ENCODE data around the gene MYBBP1A. TPM values are rescaled to one million over a fixed set of nuclear protein-coding genes. Genes with fewer than 3 reads are reported as not detected.

MYBBP1A gene
- total and polyA plus RNA-seq, 2 of the 13 experiments (the other 11 are each of a cell fraction or from before 2014, with no cell fraction given): 18.6 to 54.8 TPM

DNA sequence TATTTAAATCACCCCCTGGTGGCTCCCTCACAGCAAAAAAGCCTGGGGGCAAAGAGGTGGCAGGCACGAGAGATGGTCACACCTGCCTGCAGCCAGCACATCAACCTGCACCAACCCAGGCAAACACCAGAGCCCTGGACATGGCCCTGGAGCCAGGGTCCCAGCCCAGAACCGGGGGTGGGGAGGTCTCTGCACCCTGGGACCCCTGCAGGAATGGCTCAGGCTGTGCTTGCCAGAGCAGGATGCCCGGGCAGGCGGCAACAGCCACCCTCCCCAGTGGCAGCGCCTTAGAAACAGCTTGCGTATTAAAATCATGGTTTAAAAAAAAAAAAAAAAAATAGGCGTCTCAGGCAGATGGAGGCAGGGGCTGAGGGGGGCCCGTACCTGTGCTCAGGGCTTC, 16.2 kb downstream of the MYBBP1A start:
- no peak for TF ChIP-seq ZNF607 (CRISPR knock-in tag; IDR thresholded peaks at IDR 0.05; ENCODE audit: borderline replicate concordance)
- Histone ChIP-seq H3K9ac (ENCODE audit: insufficient read depth, low read depth, low read length) (no peak overlapping the region), H3K36me3 (replicated peaks in 1 of 2; ENCODE audit: control insufficient read depth in 1 of 2, insufficient read depth in 2 of 2, low read length in 2 of 2) (peaks cover 26 to 53% of the 10 kb centered on the region in 2 experiments), H3K4me3 (replicated peaks in 1 of 3; ENCODE audit: insufficient read depth in 1 of 3, low read depth in 2 of 3, low read length in 3 of 3) (no peak overlapping the region), H4K20me1 (ENCODE audit: insufficient read depth, low read length) (0 out of 2 replicates have a peak, but pooled peaks cover 2% of the 10 kb centered on the region), H3K27me3 (ENCODE audit: control insufficient read depth in 1 of 2, insufficient read depth in 2 of 2, low read length in 2 of 2) (no peaks in the 10 kb centered on the region; a peak in 1 of 5 replicates), H3K79me2 (ENCODE audit: insufficient read depth, low read length) (no peaks in the 10 kb centered on the region), H3K4me1 (ENCODE audit: insufficient read depth, low read length) (peaks cover 19% of the 10 kb centered on the region), H2AFZ (ENCODE audit: low read length) (no peak overlapping the region), H3K9me3 (ENCODE audit: low read length) (no peaks in the 10 kb centered on the region), H3K27ac (ENCODE audit: extremely low read length, insufficient read depth, low read length) (no peak overlapping the region), H3K4me2 (ENCODE audit: low read depth, low read length) (no peak overlapping the region)
- BruUV-seq (replicated peaks): no TSS peak
- 95% methylated on average over 7 of the region's 8 CpGs for WGBS (ENCODE audit: low lambda C conversion rate)
- CTCF ChIA-PET (ENCODE audit: low intra/inter-chr PET ratio, low total read pairs): interaction anchor here (1.9 kb wide), 1 partner anchor 118 kb away, joined by 8 read pairs; no protein-coding TSS in a partner anchor
- intact Hi-C loops (cut with micrococcal nuclease; ENCODE audit: unreplicated experiment) (no loop called here), in situ Hi-C loops (cut with HindIII; ENCODE audit: extremely low pct_ligation_motif_present, low pct_unique_long_range_greater_than_20kb) (no loop called here)
- FAIRE-seq: no peak
- DNase-seq (ENCODE audit: low spot score): no peak
- no peak for ATAC-seq
- POLR2A ChIA-PET: interaction anchor here (0.9 to 3.0 kb wide), 2 partner anchors 12 to 16 kb away, joined by 3 to 9 read pairs; partner anchors contain the start of gene MYBBP1A

DNA sequence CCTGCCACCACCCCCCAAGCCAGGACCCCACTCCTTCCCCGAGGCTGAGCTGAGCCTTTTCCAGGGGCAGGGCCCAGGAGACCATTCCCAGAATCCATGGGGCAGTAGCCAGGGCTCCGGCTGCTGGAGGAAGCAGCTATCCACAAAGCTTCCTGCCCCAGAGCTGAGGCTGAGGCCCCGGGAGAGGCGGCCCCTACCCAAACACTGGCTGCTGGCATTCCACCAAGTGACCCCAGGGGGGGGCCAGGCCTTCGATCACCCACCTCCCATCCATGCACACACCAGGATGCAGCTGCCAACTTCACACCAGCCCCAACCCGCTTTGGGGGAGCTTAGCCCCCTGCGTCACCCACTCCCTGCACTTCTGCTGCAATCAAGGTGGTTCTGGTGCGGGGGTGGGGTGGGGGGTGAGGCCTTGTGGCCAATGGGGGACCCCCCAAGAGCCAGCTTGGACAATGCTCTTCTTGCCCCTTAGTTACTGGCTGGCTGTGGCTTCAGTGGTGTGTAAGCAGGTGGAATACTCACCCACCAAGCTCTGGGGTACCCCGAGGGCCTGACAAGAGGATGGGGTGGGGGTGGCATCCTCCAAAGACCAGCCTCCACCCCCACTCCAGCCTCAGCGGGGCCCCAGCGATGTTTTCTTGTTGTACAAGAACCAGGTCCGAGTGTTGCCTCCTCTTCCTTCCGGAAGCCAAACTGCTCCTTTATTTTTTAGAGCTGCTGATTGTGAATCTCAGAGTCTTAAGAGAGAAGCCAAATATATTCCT, 16.8 kb downstream of the MYBBP1A start:
- Histone ChIP-seq H3K4me2 (ENCODE audit: low read depth, low read length) (no peak overlapping the region), H3K27me3 (ENCODE audit: control insufficient read depth in 1 of 2, insufficient read depth in 2 of 2, low read length in 2 of 2) (peaks cover 0 to 6% of the 10 kb centered on the region in 2 experiments; a peak in 2 of 5 replicates), H3K79me2 (ENCODE audit: insufficient read depth, low read length) (no peaks in the 10 kb centered on the region), H3K9me3 (ENCODE audit: low read length) (no peaks in the 10 kb centered on the region), H2AFZ (ENCODE audit: low read length) (no peak overlapping the region), H4K20me1 (ENCODE audit: insufficient read depth, low read length) (0 out of 2 replicates have a peak, but pooled peaks cover 2% of the 10 kb centered on the region), H3K9ac (ENCODE audit: insufficient read depth, low read depth, low read length) (no peak overlapping the region), H3K36me3 (replicated peaks in 1 of 2; ENCODE audit: control insufficient read depth in 1 of 2, insufficient read depth in 2 of 2, low read length in 2 of 2) (peaks cover 24 to 47% of the 10 kb centered on the region in 2 experiments), H3K27ac (ENCODE audit: extremely low read length, insufficient read depth, low read length) (no peak overlapping the region), H3K4me3 (replicated peaks in 1 of 3; ENCODE audit: insufficient read depth in 1 of 3, low read depth in 2 of 3, low read length in 3 of 3) (no peak overlapping the region), H3K4me1 (ENCODE audit: insufficient read depth, low read length) (peaks cover 25% of the 10 kb centered on the region)
- FAIRE-seq (no peak), ATAC-seq (no peak), DNase-seq (ENCODE audit: low spot score) (no peak)
- no TSS peak for BruUV-seq (replicated peaks)
- WGBS (ENCODE audit: low lambda C conversion rate): 99% methylated on average over 4 of the region's 13 CpGs
- TF ChIP-seq RBFOX2 (IDR thresholded peaks at IDR 0.05; ENCODE audit: low read depth, low read length): peak; percentile 27; the same call in 1 of the 2 replicates
- no peak for TF ChIP-seq ZNF33A (CRISPR knock-in tag; IDR thresholded peaks at IDR 0.05; ENCODE audit: borderline replicate concordance)
- no peak for TF ChIP-seq ZNF790 (CRISPR knock-in tag; IDR thresholded peaks at IDR 0.05; ENCODE audit: borderline replicate concordance)
- TF ChIP-seq ERF (CRISPR knock-in tag; IDR thresholded peaks at IDR 0.05): no peak
- peak; percentile 28 for TF ChIP-seq AGO2 (optimal IDR thresholded peaks at IDR 0.05; ENCODE audit: low read depth, low read length)
- in situ Hi-C loops (cut with HindIII; ENCODE audit: extremely low pct_ligation_motif_present, low pct_unique_long_range_greater_than_20kb): no loop called here
- intact Hi-C loops (cut with micrococcal nuclease; ENCODE audit: unreplicated experiment): no loop called here
- POLR2A ChIA-PET: interaction anchor here (0.9 to 3.0 kb wide), 4 partner anchors 11 to 17 kb away, joined by 3 to 9 read pairs (median 3); partner anchors contain the start of gene MYBBP1A
- CTCF ChIA-PET (ENCODE audit: low intra/inter-chr PET ratio, low total read pairs): no interaction called here
